K562 (cell line): ENCODE data around the gene NUTM1. TPM values are rescaled to one million over a fixed set of nuclear protein-coding genes. Genes with fewer than 3 reads are reported as not detected.

Experiments
- ARID1B ChIP-seq: fragments of 450-650 bp; IDR thresholded peaks from 2 replicates; pipeline ENCODE4 v1.6.1; 2016; ENCODE audit warnings: antibody characterized with exemption, mild to moderate bottlenecking, inconsistent platforms
- CBFA2T2 ChIP-seq: fragments of 450-650 bp; conservative IDR thresholded peaks from 2 replicates; pipeline ENCODE4 v1.6.1; 2017; ENCODE audit warnings: mild to moderate bottlenecking
- CEBPZ ChIP-seq: fragments of 150-350 bp; IDR thresholded peaks from 2 replicates; pipeline ENCODE4 v1.6.1; 2014; ENCODE audit warnings: low read depth, mild to moderate bottlenecking, low read length, borderline replicate concordance
- E2F3 ChIP-seq: fragments of 250-450 bp; sonication (Bioruptor Pico); IDR thresholded peaks from 2 replicates; pipeline ENCODE4 v1.4.0; 2020; ENCODE audit warnings: mild to moderate bottlenecking
- FOXM1 ChIP-seq, 2 experiments: fragments of 450-650 bp in 1 of 2; sonication (generic) in 1 of 2; formaldehyde crosslinking in 1 of 2; IDR thresholded peaks; 2 replicates each; pipeline versions ENCODE4 v1.6.1 to v1.9.0; 2017 to 2022; ENCODE audit warnings: low read depth in 2 of 2, mild to moderate bottlenecking in 2 of 2, missing genetic modification reagents in 1 of 2, moderate library complexity in 1 of 2
- KLF10 ChIP-seq: fragments of 250-450 bp; sonication (Bioruptor Pico); IDR thresholded peaks from 2 replicates; pipeline ENCODE4 v1.6.1; 2021; ENCODE audit warnings: matching md5 sums
- NELFE ChIP-seq: IDR thresholded peaks from 2 replicates; pipeline ENCODE4 v1.6.1; 2011; ENCODE audit warnings: mild to moderate bottlenecking; ENCODE audit not compliant: insufficient read depth, insufficient read length
- NEUROD1 ChIP-seq: fragments of 150-350 bp; IDR thresholded peaks from 2 replicates; pipeline ENCODE4 v1.6.1; 2014; ENCODE audit warnings: borderline replicate concordance, low read length, low read depth; ENCODE audit not compliant: partially characterized antibody
- SLC30A9 ChIP-seq: fragments of 250-450 bp; sonication (Bioruptor Pico); IDR thresholded peaks from 2 replicates; pipeline ENCODE4 v1.8.0; 2022; ENCODE audit warnings: mild to moderate bottlenecking, moderate library complexity
- SMARCE1 ChIP-seq: fragments of 450-650 bp; IDR thresholded peaks from 2 replicates; pipeline ENCODE4 v1.7.1; 2016; ENCODE audit warnings: mild to moderate bottlenecking
- VEZF1 ChIP-seq: fragments of 200-800 bp; sonication (Bioruptor generic); IDR thresholded peaks from 2 replicates; pipeline ENCODE4 v1.6.1; 2017; ENCODE audit warnings: missing genetic modification characterization, missing compliant biosample characterization
- polyA plus RNA-seq, 8 experiments: library from polyadenylated mRNA; depleted of rRNA in 4 of 8; stranded (reverse) in 5 of 8; unstranded in 3 of 8; fragments of >200 nt; fragmentation: Nextera tagmentation in 2 of 8; fragmentation: Illumina TruSeq in 1 of 8; extraction: Ambion mirVana in 2 of 8; extraction: Trizol in 1 of 8; gene quantifications; 2 replicates each; pipeline versions ENCODE4 v1.2.1 to v1.2.3, GENCODE V29; 2011 to 2014; ENCODE audit warnings: inconsistent platforms in 1 of 8, missing spikeins in 1 of 8
- total RNA-seq, 7 experiments: library from RNA; depleted of rRNA in 6 of 7; stranded (reverse); fragments of >200 nt in 6 of 7; fragmentation: Illumina TruSeq in 2 of 7; extraction: Trizol in 2 of 7; gene quantifications; 2 replicates each; pipeline versions ENCODE4 v1.2.1 to v1.2.3, GENCODE V29; 2011 to 2021; ENCODE audit warnings: low replicate concordance in 1 of 7
- TF ChIP-seq, protein P1 (sequence below): fragments of 450-650 bp; IDR thresholded peaks from 2 replicates; pipeline ENCODE4 v1.6.1; 2016; ENCODE audit warnings: low read depth
- TF ChIP-seq, protein P2 (sequence below): fragments of 250-450 bp; sonication (Bioruptor Pico); IDR thresholded peaks from 2 replicates; pipeline ENCODE4 v1.8.0; 2022; ENCODE audit warnings: moderate library complexity, mild to moderate bottlenecking, inconsistent platforms

The NUTM1 gene
- total and polyA plus RNA-seq, 9 of the 15 experiments (the other 6 are each of a cell fraction or from before 2014, with no cell fraction given): 0.01 to 0.05 (median 0.04) TPM; not detected in 4

DNA sequence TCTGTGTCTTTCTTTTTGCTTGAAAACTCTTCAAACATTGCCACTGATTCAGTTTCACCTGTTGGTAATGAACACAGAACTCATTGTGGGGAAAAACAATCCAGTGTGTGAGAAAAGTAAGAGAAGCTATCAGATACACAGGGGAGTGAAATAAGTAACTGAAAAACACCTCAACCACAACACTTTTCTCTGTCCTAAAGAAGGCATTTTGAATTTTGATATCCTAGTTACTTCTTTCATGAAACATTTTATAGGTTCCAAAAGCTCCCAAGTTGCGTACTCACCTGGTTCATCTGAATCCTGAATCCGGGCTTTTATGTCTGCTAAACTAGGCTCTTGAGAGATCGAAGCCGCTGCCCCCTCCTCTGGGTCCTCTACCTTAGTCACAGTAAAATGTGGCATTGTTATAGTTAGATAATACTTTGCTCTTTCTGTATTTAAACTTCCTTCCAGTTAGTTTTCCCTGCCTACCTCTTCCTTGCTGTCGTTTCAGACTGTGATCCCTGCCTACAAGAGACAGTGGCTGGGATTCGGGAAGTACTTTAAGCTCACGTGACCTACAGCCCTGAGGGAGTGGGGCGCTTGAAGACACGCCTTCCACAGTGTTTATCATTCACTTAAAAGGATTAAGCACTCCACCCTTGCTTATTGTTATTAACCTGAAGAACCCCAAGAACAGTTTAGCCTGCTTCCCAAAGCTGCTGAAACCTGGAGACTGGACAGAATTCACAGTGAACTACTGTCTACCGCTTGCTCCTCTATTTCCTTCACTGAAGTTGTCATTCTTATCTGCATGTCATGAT, 24.6 kb upstream of the NUTM1 start (continued):
- TF ChIP-seq, protein P1, sequence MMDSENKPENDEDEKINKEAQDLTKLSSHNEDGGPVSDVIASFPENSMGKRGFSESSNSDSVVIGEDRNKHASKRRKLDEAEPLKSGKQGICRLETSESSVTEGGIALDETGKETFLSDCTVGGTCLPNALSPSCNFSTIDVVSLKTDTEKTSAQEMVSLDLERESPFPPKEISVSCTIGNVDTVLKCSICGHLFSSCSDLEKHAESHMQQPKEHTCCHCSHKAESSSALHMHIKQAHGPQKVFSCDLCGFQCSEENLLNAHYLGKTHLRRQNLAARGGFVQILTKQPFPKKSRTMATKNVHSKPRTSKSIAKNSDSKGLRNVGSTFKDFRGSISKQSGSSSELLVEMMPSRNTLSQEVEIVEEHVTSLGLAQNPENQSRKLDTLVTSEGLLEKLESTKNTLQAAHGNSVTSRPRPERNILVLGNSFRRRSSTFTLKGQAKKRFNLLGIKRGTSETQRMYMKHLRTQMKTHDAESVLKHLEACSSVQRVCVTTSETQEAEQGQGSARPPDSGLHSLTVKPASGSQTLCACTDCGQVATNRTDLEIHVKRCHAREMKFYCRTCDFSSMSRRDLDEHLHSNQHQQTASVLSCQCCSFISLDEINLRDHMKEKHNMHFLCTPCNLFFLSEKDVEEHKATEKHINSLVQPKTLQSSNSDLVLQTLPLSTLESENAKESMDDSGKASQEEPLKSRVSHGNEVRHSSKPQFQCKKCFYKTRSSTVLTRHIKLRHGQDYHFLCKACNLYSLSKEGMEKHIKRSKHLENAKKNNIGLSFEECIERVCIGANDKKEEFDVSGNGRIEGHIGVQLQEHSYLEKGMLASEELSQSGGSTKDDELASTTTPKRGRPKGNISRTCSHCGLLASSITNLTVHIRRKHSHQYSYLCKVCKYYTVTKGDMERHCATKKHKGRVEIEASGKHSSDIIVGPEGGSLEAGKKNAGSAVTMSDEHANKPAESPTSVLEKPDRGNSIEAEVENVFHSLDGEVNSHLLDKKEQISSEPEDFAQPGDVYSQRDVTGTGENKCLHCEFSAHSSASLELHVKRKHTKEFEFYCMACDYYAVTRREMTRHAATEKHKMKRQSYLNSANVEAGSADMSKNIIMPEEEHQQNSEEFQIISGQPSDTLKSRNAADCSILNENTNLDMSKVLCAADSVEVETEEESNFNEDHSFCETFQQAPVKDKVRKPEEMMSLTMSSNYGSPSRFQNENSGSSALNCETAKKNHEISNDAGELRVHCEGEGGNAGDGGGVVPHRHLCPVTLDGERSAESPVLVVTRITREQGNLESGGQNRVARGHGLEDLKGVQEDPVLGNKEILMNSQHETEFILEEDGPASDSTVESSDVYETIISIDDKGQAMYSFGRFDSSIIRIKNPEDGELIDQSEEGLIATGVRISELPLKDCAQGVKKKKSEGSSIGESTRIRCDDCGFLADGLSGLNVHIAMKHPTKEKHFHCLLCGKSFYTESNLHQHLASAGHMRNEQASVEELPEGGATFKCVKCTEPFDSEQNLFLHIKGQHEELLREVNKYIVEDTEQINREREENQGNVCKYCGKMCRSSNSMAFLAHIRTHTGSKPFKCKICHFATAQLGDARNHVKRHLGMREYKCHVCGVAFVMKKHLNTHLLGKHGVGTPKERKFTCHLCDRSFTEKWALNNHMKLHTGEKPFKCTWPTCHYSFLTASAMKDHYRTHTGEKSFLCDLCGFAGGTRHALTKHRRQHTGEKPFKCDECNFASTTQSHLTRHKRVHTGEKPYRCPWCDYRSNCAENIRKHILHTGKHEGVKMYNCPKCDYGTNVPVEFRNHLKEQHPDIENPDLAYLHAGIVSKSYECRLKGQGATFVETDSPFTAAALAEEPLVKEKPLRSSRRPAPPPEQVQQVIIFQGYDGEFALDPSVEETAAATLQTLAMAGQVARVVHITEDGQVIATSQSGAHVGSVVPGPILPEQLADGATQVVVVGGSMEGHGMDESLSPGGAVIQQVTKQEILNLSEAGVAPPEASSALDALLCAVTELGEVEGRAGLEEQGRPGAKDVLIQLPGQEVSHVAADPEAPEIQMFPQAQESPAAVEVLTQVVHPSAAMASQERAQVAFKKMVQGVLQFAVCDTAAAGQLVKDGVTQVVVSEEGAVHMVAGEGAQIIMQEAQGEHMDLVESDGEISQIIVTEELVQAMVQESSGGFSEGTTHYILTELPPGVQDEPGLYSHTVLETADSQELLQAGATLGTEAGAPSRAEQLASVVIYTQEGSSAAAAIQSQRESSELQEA: no peak
- TF ChIP-seq ARID1B (peak; percentile 31; the same call in 1 of the 2 replicates), CBFA2T2 (peak; percentile 71), NELFE (no peak), SMARCE1 (peak; percentile 41; the same call in 1 of the 2 replicates), E2F3 (no peak), CEBPZ (no peak), NEUROD1 (no peak), KLF10 (CRISPR knock-in tag) (no peak), SLC30A9 (CRISPR knock-in tag) (no peak), VEZF1 (peak; percentile 49; the same call in 1 of the 2 replicates), FOXM1 (IDR thresholded peaks at IDR 0.05; ENCODE audit: low read depth) (no peak), FOXM1 (CRISPR knock-in tag; IDR thresholded peaks at IDR 0.05; ENCODE audit: low read depth) (no peak)
- TF ChIP-seq, protein P2, sequence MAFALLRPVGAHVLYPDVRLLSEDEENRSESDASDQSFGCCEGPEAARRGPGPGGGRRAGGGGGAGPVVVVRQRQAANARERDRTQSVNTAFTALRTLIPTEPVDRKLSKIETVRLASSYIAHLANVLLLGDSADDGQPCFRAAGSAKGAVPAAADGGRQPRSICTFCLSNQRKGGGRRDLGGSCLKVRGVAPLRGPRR (CRISPR knock-in tag): no peak
